ENCODE measurements around the gene ASTL.
"Not testable (repeated sequence)": the region's sequence is repeated elsewhere in the genome, so short reads cannot be mapped to it uniquely, and the experiment has no call there.

Gene ASTL

GRCh38 chr2:96138179-96139145 is at the start of gene ASTL:
ASTL (minus strand) TSS chr2:96138502; CDS start chr2:96138436, 66 bp downstream.
- peak; percentile 62 for DNase-seq

DNA sequence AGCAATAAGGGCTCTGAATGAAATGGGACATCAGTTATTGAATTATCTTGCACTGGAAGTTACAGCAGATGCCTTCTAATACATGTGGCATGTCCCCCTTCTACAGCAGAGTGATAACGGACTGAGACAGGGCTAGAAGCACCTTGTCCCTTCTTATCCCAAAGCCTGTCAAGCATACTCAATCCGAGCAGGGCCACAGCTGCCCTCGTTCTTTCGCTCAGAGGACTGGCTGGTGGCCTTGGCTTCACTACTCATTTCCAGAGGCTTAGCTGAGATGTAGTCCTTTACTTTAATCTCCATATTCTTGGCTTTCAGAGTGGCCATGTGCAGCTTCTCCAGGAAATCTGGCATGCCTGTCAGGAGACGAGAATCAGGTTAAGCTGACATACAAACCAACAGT is 48.3 kb upstream of the ASTL start:
- no peak for DNase-seq

GRCh38 chr2:96185516-96185915 is 47.2 kb upstream of the ASTL start:
- no peak for DNase-seq

DNA sequence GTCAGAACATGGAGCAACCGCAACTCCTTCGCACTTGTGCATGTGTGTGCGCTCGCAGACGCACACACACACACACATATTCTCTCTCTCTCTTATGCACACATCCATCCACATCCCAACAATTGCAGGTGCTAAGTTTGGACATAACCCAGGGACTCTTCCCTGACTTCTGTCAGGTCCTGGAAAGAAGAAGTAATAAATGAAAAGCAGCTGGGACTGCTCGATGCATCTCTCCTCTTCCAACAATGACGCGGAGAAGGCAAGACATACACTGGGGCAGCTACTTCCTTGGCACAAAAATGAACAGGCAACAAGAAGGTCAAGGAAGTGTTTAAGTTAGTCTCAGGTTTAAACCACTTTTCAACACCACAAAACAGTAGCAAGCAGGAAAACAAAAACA is 46.7 kb upstream of the ASTL start:
- DNase-seq: no peak

DNA sequence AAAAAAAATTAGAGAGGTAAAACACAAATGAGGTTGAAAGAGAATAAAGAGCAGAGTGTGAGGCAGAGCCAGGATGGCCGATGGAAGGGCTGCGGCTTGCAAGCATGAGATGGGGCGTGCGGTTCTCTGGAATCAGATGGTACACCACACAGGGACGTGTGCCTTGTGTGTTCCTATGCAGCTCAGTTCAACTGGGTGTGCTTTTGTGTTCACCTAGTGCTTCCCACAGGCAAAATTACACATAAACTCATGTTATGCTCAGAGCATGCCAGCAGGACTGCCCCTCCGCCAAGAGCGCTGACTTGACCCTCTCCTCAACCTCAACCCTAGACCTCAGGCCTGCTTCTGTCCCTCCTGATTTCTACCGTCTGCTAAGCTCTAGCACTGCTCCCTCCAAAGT is 45.9 kb upstream of the ASTL start:
- no peak for DNase-seq

- no peak for DNase-seq
Observed at GRCh38 chr2:96181529-96181928, 43.2 kb upstream of the ASTL start.

DNA sequence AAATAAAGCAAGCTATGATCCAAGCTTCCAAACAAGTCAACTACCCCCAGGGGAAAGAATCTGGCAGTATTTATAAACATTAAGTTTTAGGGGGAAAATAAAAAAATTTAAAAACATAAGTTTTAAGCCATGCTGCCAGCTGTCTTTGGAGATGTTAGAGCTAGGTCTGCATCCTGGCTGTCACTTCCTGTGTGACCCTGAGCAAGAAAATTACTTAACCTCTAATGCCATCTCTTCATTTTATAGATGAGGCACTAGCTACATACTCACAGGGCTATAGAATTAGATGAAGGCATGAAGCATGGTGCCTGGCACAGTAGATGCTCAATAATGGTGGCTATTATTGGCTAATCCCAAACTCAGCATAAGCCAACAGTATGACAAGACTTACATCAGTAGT is 42.2 kb upstream of the ASTL start:
- DNase-seq: no peak

DNA sequence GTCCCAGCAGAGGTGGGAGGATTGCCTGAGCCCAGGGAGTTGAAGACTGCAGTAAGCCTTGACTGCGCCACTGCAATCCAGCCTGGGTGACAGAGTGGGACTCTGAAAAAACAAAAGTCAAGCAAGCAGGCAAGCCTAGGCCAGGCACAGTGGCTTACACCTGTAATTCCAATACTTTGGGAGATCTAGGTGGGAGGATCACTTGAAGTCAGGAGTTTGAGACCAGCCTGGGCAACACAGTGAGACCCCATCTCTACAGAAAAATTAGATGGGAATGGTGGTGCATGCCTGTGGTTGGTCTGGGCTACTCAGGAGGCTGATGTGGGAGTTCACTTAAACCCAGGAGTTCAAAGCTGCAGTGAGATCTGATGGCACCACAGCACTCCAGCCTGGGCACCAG is 41.7 kb upstream of the ASTL start:
- DNase-seq: no peak

DNA sequence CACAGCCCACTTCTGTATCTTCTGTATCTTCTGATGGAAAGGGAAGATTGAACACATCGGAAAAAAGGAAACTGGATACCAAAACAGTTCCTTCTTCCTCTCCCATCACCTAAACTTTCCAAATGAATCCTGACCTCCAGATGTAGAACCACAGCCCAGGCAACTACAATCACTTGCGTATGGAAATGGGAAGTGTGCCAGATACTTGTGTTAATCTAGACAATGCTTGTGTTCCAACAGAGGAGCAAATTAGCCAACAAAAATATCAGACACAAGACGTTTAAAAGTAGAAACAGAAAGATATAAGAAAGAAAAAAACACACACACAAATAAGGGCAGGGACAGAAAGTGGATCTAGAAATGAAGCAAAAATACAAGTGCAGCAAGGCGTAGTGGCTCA is 38.4 kb upstream of the ASTL start:
- DNase-seq: no peak

DNA sequence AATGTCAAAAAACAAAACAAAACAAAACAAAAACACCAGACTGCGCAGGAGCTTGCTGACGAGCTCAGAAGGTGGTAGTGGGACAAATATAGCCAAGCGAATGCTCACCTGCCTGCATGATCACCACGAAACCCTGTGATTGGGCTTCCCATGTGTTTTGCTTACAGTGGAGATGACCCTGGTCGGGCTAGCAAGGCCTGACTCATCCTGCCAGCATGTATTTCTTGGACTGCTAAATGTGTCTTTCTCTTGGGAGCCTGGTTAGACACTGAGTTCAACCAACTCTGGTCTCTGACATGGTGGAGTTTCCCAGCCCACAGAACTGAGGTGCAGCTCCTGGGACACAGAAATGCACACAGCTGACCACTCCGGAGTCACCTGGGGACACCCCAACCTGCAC is 37.6 kb upstream of the ASTL start:
- no peak for DNase-seq

DNA sequence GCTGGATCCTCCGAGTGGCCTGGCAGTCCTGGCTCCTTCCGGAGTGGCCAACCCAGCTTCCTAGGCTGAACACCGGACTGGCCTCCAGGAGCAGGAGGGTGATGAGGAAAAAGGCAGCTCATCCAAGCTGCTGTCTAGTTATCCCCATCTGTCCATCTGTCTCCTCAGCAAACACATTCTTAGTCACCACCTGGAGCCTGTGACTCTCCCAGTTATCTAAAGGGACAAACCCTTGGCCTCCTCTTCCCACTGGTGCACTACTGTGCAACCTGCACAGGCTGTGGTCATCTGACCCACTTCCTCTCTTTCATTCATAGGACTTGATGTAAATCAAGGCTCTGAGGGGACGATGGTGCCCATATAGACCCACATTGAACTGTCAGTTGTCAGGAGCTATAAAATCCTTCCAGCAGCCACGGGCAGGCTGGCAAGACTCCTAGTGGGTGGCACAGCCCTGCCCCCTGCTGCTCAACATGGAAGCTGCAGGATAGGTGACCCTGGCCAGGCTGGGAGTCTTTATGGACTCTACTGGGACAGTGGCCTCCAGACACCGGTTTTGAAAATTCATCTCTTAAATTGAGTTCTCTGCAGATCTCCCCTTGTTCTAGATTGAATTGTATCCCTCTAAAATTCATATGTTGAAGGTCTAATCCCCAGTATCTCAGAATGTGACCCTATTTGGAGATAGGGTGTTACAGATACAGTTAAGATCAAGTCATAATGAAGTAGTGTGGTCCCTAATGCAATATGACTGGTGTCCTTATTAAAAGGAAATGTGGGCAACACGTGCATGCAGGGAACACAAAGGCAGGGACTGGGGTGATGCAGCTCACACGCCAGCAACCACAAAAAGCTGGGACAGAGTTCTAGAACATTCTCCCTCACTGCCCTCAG is 36.2 kb upstream of the ASTL start:
- DNase-seq: peak; percentile 83 to 84

GRCh38 chr2:96171831-96172230 is 33.5 kb upstream of the ASTL start:
- no peak for DNase-seq

DNA sequence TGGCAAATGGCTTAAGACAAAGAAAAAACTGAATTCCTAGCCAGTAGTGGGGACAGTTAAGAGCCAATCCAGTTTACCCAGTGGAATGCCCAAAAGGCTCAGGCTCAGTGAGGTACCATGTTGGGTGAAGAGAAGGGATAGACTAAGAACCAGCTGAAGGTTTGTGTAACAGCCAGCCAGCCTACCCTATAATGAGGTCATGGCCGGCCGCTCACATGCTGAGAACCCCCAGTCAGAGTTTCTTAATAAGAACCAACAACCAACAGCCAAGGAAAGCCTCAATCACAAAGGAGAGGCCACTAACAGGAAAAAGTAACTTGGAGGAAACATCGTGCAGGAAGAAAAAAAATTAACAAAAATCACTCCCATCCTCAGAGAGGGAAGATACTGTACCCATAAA is 32.3 kb upstream of the ASTL start:
- DNase-seq: no peak

DNA sequence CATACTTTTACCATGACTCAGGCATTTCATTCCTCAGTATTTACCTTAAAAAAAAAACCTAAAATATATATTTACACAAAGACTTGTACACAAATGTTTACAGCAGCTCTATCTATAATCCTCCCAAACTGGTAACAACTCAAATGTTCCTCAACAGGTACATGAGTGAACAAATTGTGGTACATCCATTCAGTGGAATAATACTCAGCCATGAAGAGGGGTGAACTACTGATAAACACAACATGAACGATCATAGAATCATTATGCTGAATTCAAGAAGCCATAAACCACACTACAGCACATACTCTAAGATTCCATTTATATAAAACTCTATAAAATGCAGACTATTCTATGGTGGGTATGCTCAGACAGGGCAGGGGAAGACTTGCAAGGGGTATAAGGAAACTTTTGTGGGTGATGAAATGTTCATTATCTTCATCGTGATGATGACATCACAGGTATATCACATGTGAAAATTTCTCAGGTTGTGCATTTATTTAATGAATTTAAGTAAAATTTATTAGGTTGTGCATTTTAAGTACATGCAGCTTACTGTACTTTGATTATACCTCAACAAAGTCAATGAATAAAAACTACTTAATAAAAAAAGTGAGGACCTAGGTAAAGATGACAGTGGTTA is 31.7 kb upstream of the ASTL start:
- DNase-seq: no peak

GRCh38 chr2:96167407-96168013 is 29.2 kb upstream of the ASTL start:
- DNase-seq: no peak

DNA sequence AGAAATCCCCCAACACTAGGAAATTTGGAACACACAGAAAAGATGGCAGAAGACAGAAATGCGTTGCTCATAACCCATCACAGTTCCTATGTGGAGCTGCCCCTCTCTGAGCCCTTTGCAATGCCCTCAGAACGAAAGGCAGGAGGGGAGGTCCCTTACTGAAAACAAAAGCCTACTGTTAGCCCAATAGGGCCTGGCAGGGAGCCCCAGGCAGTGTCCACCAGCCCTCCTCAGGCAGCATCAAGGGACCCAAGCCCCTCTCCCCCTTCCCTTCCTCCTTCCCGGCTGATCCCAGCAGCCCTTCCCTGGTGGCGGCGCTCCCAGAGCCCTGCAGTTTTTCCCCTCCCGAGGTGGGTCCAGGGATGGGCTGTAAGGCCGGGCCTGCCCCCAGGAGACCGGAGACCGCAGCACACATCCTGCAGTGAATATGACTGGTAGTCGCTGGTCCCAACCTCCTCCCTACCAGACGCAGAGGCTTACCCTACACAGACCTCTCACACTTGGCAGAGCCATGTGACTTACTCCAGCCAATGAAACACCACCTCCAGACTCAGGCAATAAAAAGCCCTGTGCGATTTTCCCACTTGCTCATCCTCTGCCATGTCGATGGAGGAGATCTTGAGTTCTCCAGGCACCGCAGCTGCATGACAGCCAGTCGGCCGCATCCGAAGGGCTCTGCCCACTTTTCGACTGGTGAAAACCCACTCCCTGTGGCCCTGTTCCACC is 26.3 kb upstream of the ASTL start:
- peak in 1 of 2 experiments; percentile 37 for DNase-seq

GRCh38 chr2:96163768-96164429 is 25.6 kb upstream of the ASTL start:
- peak; percentile 71 to 79 for DNase-seq

GRCh38 chr2:96163415-96163767 is 25.1 kb upstream of the ASTL start:
- DNase-seq: no peak

DNA sequence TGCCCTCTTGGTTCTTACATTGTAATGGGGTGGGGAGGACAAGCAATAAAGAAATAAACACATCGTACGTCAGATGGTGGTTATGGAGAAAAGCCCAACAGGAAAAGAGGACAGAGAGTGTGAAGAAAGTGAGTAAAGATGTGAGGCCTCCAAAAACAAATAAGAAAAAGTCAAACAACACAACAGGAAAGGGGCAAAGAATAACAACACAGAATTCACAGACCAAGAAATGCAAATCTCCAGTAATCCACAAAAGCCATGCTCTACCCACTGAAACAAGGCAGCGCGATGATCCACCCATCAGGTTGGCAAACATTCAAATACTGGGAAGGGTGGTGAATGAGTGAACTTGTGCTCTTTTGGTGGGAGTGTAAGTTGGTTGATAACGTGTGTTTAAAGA is 23.6 kb upstream of the ASTL start:
- DNase-seq: no peak

DNA sequence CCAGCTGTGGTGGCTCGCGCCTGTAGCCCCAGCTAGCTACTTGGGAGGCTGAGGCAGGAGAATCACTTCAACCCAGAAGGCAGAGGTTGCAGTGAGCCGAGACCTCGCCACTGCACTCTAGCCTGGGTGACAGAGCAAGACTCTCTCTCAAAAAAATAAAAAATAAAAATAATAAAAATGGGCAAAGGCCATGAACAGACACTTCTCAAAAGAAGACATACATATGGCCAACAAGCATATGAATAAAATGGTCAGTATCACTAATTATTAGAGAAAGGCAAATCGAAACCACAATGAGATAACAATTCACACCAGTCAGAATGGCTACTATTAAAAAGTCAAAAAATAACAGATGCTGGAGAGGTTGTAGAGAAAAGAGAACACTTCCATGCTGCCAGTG is 22.1 kb upstream of the ASTL start:
- DNase-seq: not testable (repeated sequence)

- DNase-seq: peak in 1 of 2 experiments; percentile 51
Observed at GRCh38 chr2:96159084-96159830, 21.0 kb upstream of the ASTL start.
